ENCODE measurements around the gene MUC5B. TPM values are rescaled to one million over a fixed set of nuclear protein-coding genes. Genes with fewer than 3 reads are reported as not detected.

Gene MUC5B
- total and polyA plus RNA-seq, 5 donors from 2014 or later = not detected

GRCh38 chr11:1193326-1194230 lies 29.3 kb upstream of the MUC5B start:
- Histone ChIP-seq H3K9me3 (ENCODE audit: control insufficient read depth in 2 of 2, low read length in 2 of 2) (no peaks in the 10 kb centered on the region), H3K4me3 (ENCODE audit: low read depth, low read length) (no peak overlapping the region), H3K4me1 (ENCODE audit: control insufficient read depth, insufficient read depth, low read length, poor library complexity, severe bottlenecking) (no peaks in the 10 kb centered on the region), H3K27ac (ENCODE audit: insufficient read depth, low read length, poor library complexity, severe bottlenecking) (no peak overlapping the region), H3K36me3 (ENCODE audit: control insufficient read depth, insufficient read depth, low read length) (no peaks in the 10 kb centered on the region), H3K27me3 (ENCODE audit: control insufficient read depth, insufficient read depth, low read length) (no peaks in the 10 kb centered on the region)
- Mint-ChIP-seq H3K27me3 (no peaks in the 10 kb centered on the region), H3K4me1 (no peaks in the 10 kb centered on the region), H3K36me3 (no peaks in the 10 kb centered on the region), H3K27ac (no peak overlapping the region), H3K4me3 (no peak overlapping the region), H3K9me3 (peaks cover 0 to 3% (median 0%) of the 10 kb centered on the region in 7 donors)
- no peak for ATAC-seq (ENCODE audit: low read depth in 2 of 2)
- no peak for DNase-seq

- ATAC-seq (ENCODE audit: low read depth in 2 of 2) = no peak
- Histone ChIP-seq H3K4me3 (ENCODE audit: low read depth, low read length) (no peak overlapping the region), H3K36me3 (ENCODE audit: control insufficient read depth, insufficient read depth, low read length) (no peaks in the 10 kb centered on the region), H3K9me3 (ENCODE audit: control insufficient read depth in 2 of 2, low read length in 2 of 2) (no peaks in the 10 kb centered on the region), H3K4me1 (ENCODE audit: control insufficient read depth, insufficient read depth, low read length, poor library complexity, severe bottlenecking) (no peaks in the 10 kb centered on the region), H3K27ac (ENCODE audit: insufficient read depth, low read length, poor library complexity, severe bottlenecking) (no peak overlapping the region), H3K27me3 (ENCODE audit: control insufficient read depth, insufficient read depth, low read length) (no peaks in the 10 kb centered on the region)
- Mint-ChIP-seq H3K36me3 (no peaks in the 10 kb centered on the region), H3K9me3 (peaks cover 0 to 3% (median 0%) of the 10 kb centered on the region in 7 donors), H3K4me3 (no peak overlapping the region), H3K4me1 (no peaks in the 10 kb centered on the region), H3K27me3 (no peaks in the 10 kb centered on the region), H3K27ac (no peak overlapping the region)
- no peak for DNase-seq
These were observed 28.5 kb upstream of the MUC5B start for GRCh38 chr11:1194231-1194976.

DNA sequence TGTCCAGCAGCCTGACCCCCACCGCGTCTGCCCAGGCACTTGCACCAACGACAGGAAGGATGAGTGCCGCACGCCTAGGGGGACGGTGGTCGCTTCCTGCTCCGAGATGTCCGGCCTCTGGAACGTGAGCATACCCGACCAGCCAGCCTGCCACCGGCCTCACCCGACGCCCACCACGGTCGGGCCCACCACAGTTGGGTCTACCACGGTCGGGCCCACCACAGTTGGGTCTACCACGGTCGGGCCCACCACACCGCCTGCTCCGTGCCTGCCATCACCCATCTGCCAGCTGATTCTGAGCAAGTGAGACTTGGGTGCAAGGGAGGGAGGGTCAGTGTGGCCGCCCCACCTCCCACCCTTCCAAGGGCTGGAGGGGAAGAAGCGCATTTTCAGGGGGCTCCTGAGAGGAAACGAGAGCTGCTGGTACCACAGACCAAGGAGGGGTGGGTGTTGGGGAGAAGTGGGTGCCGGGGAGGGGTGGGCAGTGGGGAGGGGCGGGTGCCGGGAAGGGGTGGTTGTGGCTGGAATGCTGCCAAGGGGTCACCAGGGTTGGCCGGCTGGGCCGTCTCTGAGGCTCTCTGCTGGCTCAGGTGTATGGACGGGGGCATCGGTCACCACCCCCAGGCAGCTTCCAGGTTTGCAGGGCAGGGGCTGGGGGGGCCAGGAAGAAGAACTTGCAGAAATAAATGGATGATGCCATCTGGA lies 27.7 kb upstream of the MUC5B start:
- H3K36me3 ChIP-seq (ENCODE audit: control insufficient read depth, insufficient read depth, low read length) = no peaks in the 10 kb centered on the region
- no peaks in the 10 kb centered on the region for H3K27me3 ChIP-seq (ENCODE audit: control insufficient read depth, insufficient read depth, low read length)
- H3K4me1 ChIP-seq (ENCODE audit: control insufficient read depth, insufficient read depth, low read length, poor library complexity, severe bottlenecking) = no peaks in the 10 kb centered on the region
- ATAC-seq (ENCODE audit: low read depth in 2 of 2) (no peak), DNase-seq (no peak)
- Mint-ChIP-seq H3K27me3 (no peaks in the 10 kb centered on the region), H3K9me3 (peaks cover 0 to 3% (median 0%) of the 10 kb centered on the region in 7 donors), H3K27ac (no peak overlapping the region), H3K4me1 (no peaks in the 10 kb centered on the region), H3K36me3 (no peaks in the 10 kb centered on the region), H3K4me3 (no peak overlapping the region)
- no peak overlapping the region for H3K4me3 ChIP-seq (ENCODE audit: low read depth, low read length)
- no peaks in the 10 kb centered on the region for H3K9me3 ChIP-seq (ENCODE audit: control insufficient read depth in 2 of 2, low read length in 2 of 2)
- no peak overlapping the region for H3K27ac ChIP-seq (ENCODE audit: insufficient read depth, low read length, poor library complexity, severe bottlenecking)

DNA sequence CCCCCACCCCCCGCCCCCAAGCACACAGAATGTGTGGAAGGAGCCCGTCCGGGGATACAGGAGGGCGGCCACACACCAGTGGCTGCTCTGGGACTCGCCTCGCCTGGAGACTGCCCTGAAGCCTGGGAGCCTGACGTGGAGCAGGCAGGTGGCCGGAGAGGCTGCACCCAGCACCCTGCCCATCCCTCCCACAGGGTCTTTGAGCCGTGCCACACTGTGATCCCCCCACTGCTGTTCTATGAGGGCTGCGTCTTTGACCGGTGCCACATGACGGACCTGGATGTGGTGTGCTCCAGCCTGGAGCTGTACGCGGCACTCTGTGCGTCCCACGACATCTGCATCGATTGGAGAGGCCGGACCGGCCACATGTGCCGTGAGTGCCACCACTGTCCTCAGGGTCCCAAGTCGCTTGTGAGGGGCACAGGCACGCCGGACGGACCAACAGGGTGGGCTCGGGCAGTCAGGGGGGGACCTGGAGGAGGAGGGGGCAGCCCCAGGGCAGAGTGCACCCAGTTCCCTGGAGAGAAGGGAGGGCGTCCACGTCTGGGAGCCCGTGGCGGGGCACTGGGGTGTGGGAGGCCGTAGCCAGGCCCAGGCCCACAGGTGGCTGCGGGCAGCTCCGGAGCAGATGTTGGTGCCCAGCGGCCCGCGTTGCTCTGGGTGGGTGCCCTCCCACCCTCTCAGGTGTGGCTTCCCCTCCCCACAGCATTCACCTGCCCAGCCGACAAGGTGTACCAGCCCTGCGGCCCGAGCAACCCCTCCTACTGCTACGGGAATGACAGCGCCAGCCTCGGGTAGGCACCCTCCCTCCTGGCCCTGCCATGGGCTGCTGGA lies 27.0 kb upstream of the MUC5B start:
- H3K27ac ChIP-seq (ENCODE audit: insufficient read depth, low read length, poor library complexity, severe bottlenecking) = no peak overlapping the region
- H3K4me3 Mint-ChIP-seq = no peak overlapping the region

DNA sequence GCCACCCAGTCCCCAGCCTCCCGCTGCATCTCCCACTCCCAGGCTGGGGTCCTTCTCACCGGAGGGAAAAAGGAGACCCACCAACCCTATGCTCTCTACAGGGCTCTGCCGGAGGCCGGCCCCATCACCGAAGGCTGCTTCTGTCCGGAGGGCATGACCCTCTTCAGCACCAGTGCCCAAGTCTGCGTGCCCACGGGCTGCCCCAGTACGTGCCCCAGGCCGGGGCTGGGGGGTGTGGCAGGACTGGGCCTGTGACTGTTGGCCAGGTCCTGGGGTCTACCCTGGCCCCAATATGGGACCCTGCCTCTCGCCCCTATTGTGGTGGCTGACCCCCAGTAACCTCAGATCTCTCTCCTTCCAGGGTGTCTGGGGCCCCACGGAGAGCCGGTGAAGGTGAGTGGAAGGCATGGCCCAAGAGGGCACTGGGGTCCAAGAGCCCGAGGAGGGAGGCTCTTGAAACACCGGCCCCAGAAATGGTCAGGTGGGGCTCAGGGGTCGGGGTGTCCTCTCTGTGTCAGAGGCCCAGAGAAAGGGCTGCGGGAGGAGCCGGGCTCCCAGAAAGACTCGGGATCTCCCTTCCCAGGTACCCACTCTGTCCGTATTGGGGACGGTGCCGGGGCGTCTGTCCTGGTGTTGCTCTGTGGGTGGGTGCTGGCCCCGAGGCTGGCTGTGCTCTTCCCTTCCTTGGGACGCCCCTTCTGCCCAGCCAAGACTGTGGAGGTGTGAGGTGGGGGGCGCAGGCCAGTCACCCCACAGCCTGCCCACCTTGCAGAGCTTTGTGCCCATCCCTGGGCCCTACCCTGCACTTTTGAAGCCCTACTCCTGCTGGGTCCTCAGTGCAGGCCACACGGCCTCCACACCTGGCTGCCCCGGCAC lies 26.1 kb upstream of the MUC5B start:
- Mint-ChIP-seq H3K4me1 (no peaks in the 10 kb centered on the region), H3K9me3 (peaks cover 0 to 3% (median 0%) of the 10 kb centered on the region in 7 donors), H3K27me3 (no peaks in the 10 kb centered on the region), H3K36me3 (no peaks in the 10 kb centered on the region), H3K4me3 (no peak overlapping the region), H3K27ac (no peak overlapping the region)
- Histone ChIP-seq H3K4me3 (ENCODE audit: low read depth, low read length) (no peak overlapping the region), H3K4me1 (ENCODE audit: control insufficient read depth, insufficient read depth, low read length, poor library complexity, severe bottlenecking) (no peaks in the 10 kb centered on the region), H3K27me3 (ENCODE audit: control insufficient read depth, insufficient read depth, low read length) (no peaks in the 10 kb centered on the region), H3K9me3 (ENCODE audit: control insufficient read depth in 2 of 2, low read length in 2 of 2) (no peaks in the 10 kb centered on the region), H3K27ac (ENCODE audit: insufficient read depth, low read length, poor library complexity, severe bottlenecking) (no peak overlapping the region), H3K36me3 (ENCODE audit: control insufficient read depth, insufficient read depth, low read length) (no peaks in the 10 kb centered on the region)
- ATAC-seq (ENCODE audit: low read depth in 2 of 2) (no peak), DNase-seq (no peak)

More for the DNA sequence above, 27.0 kb upstream of the MUC5B start:
- DNase-seq = no peak
- no peaks in the 10 kb centered on the region for H3K36me3 Mint-ChIP-seq
- H3K4me1 Mint-ChIP-seq = no peaks in the 10 kb centered on the region
- no peak overlapping the region for H3K27ac Mint-ChIP-seq
- ATAC-seq (ENCODE audit: low read depth in 2 of 2) = no peak
- H3K27me3 Mint-ChIP-seq = no peaks in the 10 kb centered on the region
- H3K4me3 ChIP-seq (ENCODE audit: low read depth, low read length) = no peak overlapping the region
- no peaks in the 10 kb centered on the region for H3K4me1 ChIP-seq (ENCODE audit: control insufficient read depth, insufficient read depth, low read length, poor library complexity, severe bottlenecking)
- H3K27me3 ChIP-seq (ENCODE audit: control insufficient read depth, insufficient read depth, low read length) = no peaks in the 10 kb centered on the region
- H3K9me3 ChIP-seq (ENCODE audit: control insufficient read depth in 2 of 2, low read length in 2 of 2) = no peaks in the 10 kb centered on the region
- H3K36me3 ChIP-seq (ENCODE audit: control insufficient read depth, insufficient read depth, low read length) = no peaks in the 10 kb centered on the region
- H3K9me3 Mint-ChIP-seq = peaks cover 0 to 3% (median 0%) of the 10 kb centered on the region in 7 donors

DNA sequence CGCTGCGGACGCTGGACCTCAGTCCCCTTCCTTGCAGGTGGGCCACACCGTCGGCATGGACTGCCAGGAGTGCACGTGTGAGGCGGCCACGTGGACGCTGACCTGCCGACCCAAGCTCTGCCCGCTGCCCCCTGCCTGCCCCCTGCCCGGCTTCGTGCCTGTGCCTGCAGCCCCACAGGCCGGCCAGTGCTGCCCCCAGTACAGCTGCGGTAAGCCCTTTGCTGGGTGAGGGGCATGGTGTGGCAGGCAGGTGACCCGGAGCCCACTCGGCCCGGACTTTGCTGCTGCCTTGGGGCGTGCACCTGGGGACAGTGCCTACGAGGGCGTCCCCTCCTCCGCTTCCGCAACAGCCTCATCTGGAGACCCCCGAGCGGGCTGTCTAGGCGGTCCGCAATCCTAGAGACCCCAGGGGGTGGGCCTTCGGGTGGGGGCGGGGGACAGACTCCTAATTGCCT lies 25.4 kb upstream of the MUC5B start:
- Histone ChIP-seq H3K27me3 (ENCODE audit: control insufficient read depth, insufficient read depth, low read length) (no peaks in the 10 kb centered on the region), H3K4me3 (ENCODE audit: low read depth, low read length) (no peak overlapping the region), H3K9me3 (ENCODE audit: control insufficient read depth in 2 of 2, low read length in 2 of 2) (no peaks in the 10 kb centered on the region), H3K4me1 (ENCODE audit: control insufficient read depth, insufficient read depth, low read length, poor library complexity, severe bottlenecking) (no peaks in the 10 kb centered on the region), H3K27ac (ENCODE audit: insufficient read depth, low read length, poor library complexity, severe bottlenecking) (no peak overlapping the region), H3K36me3 (ENCODE audit: control insufficient read depth, insufficient read depth, low read length) (no peaks in the 10 kb centered on the region)
- DNase-seq (no peak), ATAC-seq (ENCODE audit: low read depth in 2 of 2) (no peak)
- Mint-ChIP-seq H3K27me3 (no peaks in the 10 kb centered on the region), H3K36me3 (no peaks in the 10 kb centered on the region), H3K27ac (no peak overlapping the region), H3K4me1 (no peaks in the 10 kb centered on the region), H3K4me3 (no peak overlapping the region), H3K9me3 (peaks cover 0 to 3% (median 0%) of the 10 kb centered on the region in 7 donors)
